GM23338 (cell line): ENCODE data around the gene STIM1. TPM values are rescaled to one million over a fixed set of nuclear protein-coding genes. Genes with fewer than 3 reads are reported as not detected.
A peak's percentile ranks its signal among the peaks of the same experiment; 100 is the strongest.

Experiments used
- ATAC-seq: fragments of 200-7000 bp; cut with Tn5 transposase; 3 replicates; pipeline ENCODE4 v1.9.1; 2020
- DNase-seq: peaks from one replicate; pipeline ENCODE4 v3.0.0-alpha.2; 2015; ENCODE audit warnings: low spot score
- H2AFZ ChIP-seq: fragments of 200-600 bp; sonication (generic); 2 replicates; pipeline ENCODE4 v1.8.0; 2016; ENCODE audit warnings: antibody characterized with exemption, mild to moderate bottlenecking, moderate library complexity
- H3F3A ChIP-seq: fragments of 200-600 bp; sonication (generic); replicated peaks from 2 replicates; pipeline ENCODE4 v1.8.0; 2017; ENCODE audit warnings: antibody characterized with exemption, mixed run types, low read depth
- H3K27ac ChIP-seq: fragments of 200-600 bp; sonication (generic); 2 replicates; pipeline ENCODE4 v1.6.1; 2016; ENCODE audit warnings: low read depth
- H3K27me3 ChIP-seq: fragments of 200-600 bp; sonication (generic); 2 replicates; pipeline ENCODE4 v1.8.0; 2016; ENCODE audit warnings: mild to moderate bottlenecking, mixed run types, moderate library complexity; ENCODE audit not compliant: insufficient read depth
- H3K36me3 ChIP-seq: fragments of 200-600 bp; sonication (generic); 2 replicates; pipeline ENCODE4 v1.8.0; 2016; ENCODE audit warnings: mild to moderate bottlenecking; ENCODE audit not compliant: insufficient read depth
- H3K4me1 ChIP-seq: fragments of 200-600 bp; sonication (generic); 2 replicates; pipeline ENCODE4 v1.8.0; 2016; ENCODE audit warnings: mild to moderate bottlenecking, moderate library complexity; ENCODE audit not compliant: insufficient read depth
- H3K4me2 ChIP-seq: fragments of 200-600 bp; sonication (generic); 2 replicates; pipeline ENCODE4 v1.7.1; 2017; ENCODE audit warnings: mixed run types
- H3K4me3 ChIP-seq: fragments of 200-600 bp; sonication (generic); 2 replicates; pipeline ENCODE4 v1.6.1; 2016; ENCODE audit warnings: mixed run types
- H3K79me2 ChIP-seq: fragments of 200-600 bp; sonication (generic); replicated peaks from 2 replicates; pipeline ENCODE4 v1.8.0; 2017; ENCODE audit warnings: mild to moderate bottlenecking; ENCODE audit not compliant: insufficient read depth
- H3K9me2 ChIP-seq: fragments of 200-600 bp; sonication (generic); 2 replicates; pipeline ENCODE4 v1.8.0; 2017; ENCODE audit not compliant: insufficient read depth
- H4K20me1 ChIP-seq: fragments of 200-600 bp; sonication (generic); replicated peaks from 2 replicates; pipeline ENCODE4 v1.8.0; 2017; ENCODE audit warnings: mild to moderate bottlenecking; ENCODE audit not compliant: insufficient read depth
- H3K27ac Mint-ChIP-seq: 2 replicates; pipeline ENCODE4 v1.8.0; 2020; ENCODE audit warnings: inconsistent platforms, mild to moderate bottlenecking, moderate library complexity, mixed read lengths
- H3K27me3 Mint-ChIP-seq: 3 replicates; pipeline ENCODE4 v1.8.0; 2022; ENCODE audit warnings: low read depth, mild to moderate bottlenecking, moderate library complexity, mixed read lengths, inconsistent platforms; ENCODE audit not compliant: insufficient read depth, poor library complexity
- H3K36me3 Mint-ChIP-seq: 3 replicates; pipeline ENCODE4 v1.8.0; 2021; ENCODE audit warnings: low read depth, mild to moderate bottlenecking, inconsistent platforms, moderate library complexity, mixed read lengths
- H3K4me1 Mint-ChIP-seq: 3 replicates; pipeline ENCODE4 v1.8.0; 2020; ENCODE audit warnings: mild to moderate bottlenecking, inconsistent platforms, mixed read lengths
- H3K4me3 Mint-ChIP-seq: 3 replicates; pipeline ENCODE4 v1.8.0; 2021; ENCODE audit warnings: moderate library complexity, mild to moderate bottlenecking, inconsistent platforms, mixed read lengths
- H3K9me3 Mint-ChIP-seq: 3 replicates; pipeline ENCODE4 v1.8.0; 2020; ENCODE audit warnings: moderate library complexity, mild to moderate bottlenecking, inconsistent platforms, mixed read lengths
- ETS1 ChIP-seq: IDR thresholded peaks from 2 replicates; pipeline ENCODE4 v1.6.1; 2016; ENCODE audit warnings: antibody characterized with exemption
- EZH2 ChIP-seq: fragments of 200-600 bp; sonication (generic); IDR thresholded peaks from one replicate; pipeline ENCODE4 v1.8.0; 2017; ENCODE audit warnings: antibody characterized with exemption, mild to moderate bottlenecking, low read depth; ENCODE audit not compliant: unreplicated experiment
- JUNB ChIP-seq: IDR thresholded peaks from one replicate; pipeline ENCODE4 v1.6.1; 2016; ENCODE audit warnings: antibody characterized with exemption; ENCODE audit not compliant: unreplicated experiment
- NANOG ChIP-seq: IDR thresholded peaks from 2 replicates; pipeline ENCODE4 v1.6.1; 2016; ENCODE audit warnings: antibody characterized with exemption, borderline replicate concordance
- POLR2AphosphoS5 ChIP-seq: IDR thresholded peaks from 2 replicates; pipeline ENCODE4 v1.6.1; 2016; ENCODE audit warnings: antibody characterized with exemption, low read depth
- REST ChIP-seq: IDR thresholded peaks from one replicate; pipeline ENCODE4 v1.6.1; 2018; ENCODE audit warnings: antibody characterized with exemption; ENCODE audit not compliant: unreplicated experiment
- ZNF114 ChIP-seq: fragments of 250-450 bp; sonication (Bioruptor Pico); IDR thresholded peaks from 2 replicates; pipeline ENCODE4 v1.5.0; 2020; ENCODE audit warnings: mild to moderate bottlenecking, moderate library complexity
- ZNF331 ChIP-seq: fragments of 250-450 bp; sonication (Bioruptor Pico); IDR thresholded peaks from 2 replicates; pipeline ENCODE4 v1.5.0; 2020; ENCODE audit warnings: low read depth, mild to moderate bottlenecking, moderate library complexity
- ZNF462 ChIP-seq: fragments of 250-450 bp; sonication (Bioruptor Pico); IDR thresholded peaks from 2 replicates; pipeline ENCODE4 v1.5.0; 2020; ENCODE audit warnings: mild to moderate bottlenecking, moderate library complexity
- polyA plus RNA-seq: library from polyadenylated mRNA; unstranded; fragments of >200 nt; fragmentation: Nextera tagmentation; extraction: Ambion mirVana; gene quantifications from 2 replicates; pipeline ENCODE4 v1.2.1, GENCODE V29; 2016
- total RNA-seq: library from RNA; depleted of rRNA; stranded (reverse); fragments of >200 nt; shearing (Covaris generic); gene quantifications from 2 replicates; pipeline ENCODE4 v1.2.3, GENCODE V29; 2014

STIM1 gene
- total and polyA plus RNA-seq, 2 experiments from 2014 or later, result 3.5 to 14.0 TPM

- DNase-seq, result no peak
- H2AFZ ChIP-seq, result no peak overlapping the region
- H3K79me2 ChIP-seq, result peaks cover 18% of the 10 kb centered on the region
- no peak overlapping the region for H3K4me3 ChIP-seq
- Mint-ChIP-seq H3K27ac (no peak overlapping the region), H3K36me3 (no peaks in the 10 kb centered on the region; the same call in 2 of the 3 replicates), H3K4me1 (peaks cover 20% of the 10 kb centered on the region), H3K9me3 (no peaks in the 10 kb centered on the region), H3K4me3 (no peak overlapping the region), H3K27me3 (peaks cover 2% of the 10 kb centered on the region)
- no peaks in the 10 kb centered on the region for H3K36me3 ChIP-seq
- no peaks in the 10 kb centered on the region for H4K20me1 ChIP-seq
- no peak overlapping the region for H3K27ac ChIP-seq
- H3F3A ChIP-seq, result no peaks in the 10 kb centered on the region
- H3K4me2 ChIP-seq, result no peak overlapping the region
- TF ChIP-seq ZNF331 (no peak), EZH2 (no peak), REST (no peak)
- ATAC-seq, result no peak
- peaks cover 14% of the 10 kb centered on the region for H3K4me1 ChIP-seq
- no peaks in the 10 kb centered on the region for H3K27me3 ChIP-seq
- no peaks in the 10 kb centered on the region for H3K9me2 ChIP-seq
Observed at GRCh38 chr11:4092026-4092425, 236.6 kb downstream of the STIM1 start.

- Mint-ChIP-seq H3K9me3 (no peaks in the 10 kb centered on the region), H3K4me3 (peak overlapping the region; percentile 98), H3K27ac (peak overlapping the region; percentile 95), H3K4me1 (peaks cover 18% of the 10 kb centered on the region), H3K36me3 (no peaks in the 10 kb centered on the region), H3K27me3 (peaks cover 2% of the 10 kb centered on the region)
- Histone ChIP-seq H3K4me3 (peak overlapping the region; percentile 98), H3K4me2 (peak overlapping the region; percentile 81), H3K79me2 (peaks cover 32% of the 10 kb centered on the region), H4K20me1 (no peaks in the 10 kb centered on the region; the same call in 1 of the 2 replicates), H3K4me1 (peaks cover 15% of the 10 kb centered on the region), H2AFZ (peak overlapping the region; percentile 77; the same call in 1 of the 2 replicates), H3K27ac (peak overlapping the region; percentile 95), H3F3A (no peaks in the 10 kb centered on the region), H3K36me3 (no peaks in the 10 kb centered on the region), H3K27me3 (no peaks in the 10 kb centered on the region), H3K9me2 (no peaks in the 10 kb centered on the region)
- DNase-seq, result no peak
- no peak for TF ChIP-seq ETS1
- no peak for TF ChIP-seq EZH2
- no peak for TF ChIP-seq NANOG
- TF ChIP-seq POLR2AphosphoS5, result no peak
- no peak for TF ChIP-seq ZNF331
- no peak for TF ChIP-seq JUNB
- TF ChIP-seq ZNF114 (CRISPR knock-in tag), result no peak
- no peak for TF ChIP-seq ZNF462
- peak; percentile 24 for ATAC-seq
Observed at GRCh38 chr11:4093519-4094347, 238.3 kb downstream of the STIM1 start.
